WERI-Rb-1 (cell line): ENCODE results near the gene SPACA9.

Experiments used
- DNase-seq: peaks from one replicate; pipeline ENCODE4 v3.0.0-alpha.2; 2020
- H3K27ac ChIP-seq: fragments of 250-450 bp; sonication (Bioruptor Pico); 2 replicates; pipeline ENCODE4 v1.5.1; 2020; ENCODE audit warnings: mild to moderate bottlenecking, moderate library complexity
- H3K27me3 ChIP-seq: fragments of 250-450 bp; sonication (Bioruptor Pico); 2 replicates; pipeline ENCODE4 v1.5.1; 2021; ENCODE audit warnings: mild to moderate bottlenecking, low read depth, moderate library complexity; ENCODE audit not compliant: insufficient read depth, severe bottlenecking
- H3K36me3 ChIP-seq: fragments of 250-450 bp; sonication (Bioruptor Pico); 2 replicates; pipeline ENCODE4 v1.5.1; 2020; ENCODE audit warnings: mild to moderate bottlenecking, moderate library complexity
- H3K4me3 ChIP-seq: 2 replicates; pipeline ENCODE4 v1.5.1; 2011; ENCODE audit warnings: low read depth, mild to moderate bottlenecking, control low read depth, low read length
- H3K9me3 ChIP-seq: fragments of 250-450 bp; sonication (Bioruptor Pico); 2 replicates; pipeline ENCODE4 v1.5.1; 2021; ENCODE audit warnings: mild to moderate bottlenecking, moderate library complexity; ENCODE audit not compliant: severe bottlenecking
- TF ChIP-seq, protein P1 (sequence below): IDR thresholded peaks from 2 replicates; pipeline ENCODE4 v1.5.1; 2011; ENCODE audit warnings: low read depth, mild to moderate bottlenecking, control low read depth, inconsistent platforms, low read length

Gene SPACA9

DNA sequence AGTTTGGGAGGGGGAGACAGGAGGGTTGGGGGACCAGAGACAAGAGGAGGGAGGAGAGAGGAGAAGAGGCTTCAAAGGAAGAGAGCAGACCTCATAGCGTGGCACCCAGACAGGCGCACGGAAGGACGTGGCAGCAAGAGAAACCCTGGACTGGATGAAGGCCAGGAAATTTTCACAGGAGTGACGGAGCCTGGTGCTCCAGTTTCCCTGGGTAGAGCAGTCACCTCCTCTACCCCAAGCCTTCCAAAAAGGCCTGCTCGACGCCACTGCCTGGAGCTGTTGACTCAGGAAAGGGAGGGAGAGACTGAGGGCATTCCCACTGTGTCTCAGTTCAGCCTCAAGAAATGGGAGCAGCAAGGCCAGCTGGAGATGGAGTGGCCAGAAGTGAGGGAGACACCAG lies 19.9 kb upstream of the SPACA9 start:
- DNase-seq = no peak

DNA sequence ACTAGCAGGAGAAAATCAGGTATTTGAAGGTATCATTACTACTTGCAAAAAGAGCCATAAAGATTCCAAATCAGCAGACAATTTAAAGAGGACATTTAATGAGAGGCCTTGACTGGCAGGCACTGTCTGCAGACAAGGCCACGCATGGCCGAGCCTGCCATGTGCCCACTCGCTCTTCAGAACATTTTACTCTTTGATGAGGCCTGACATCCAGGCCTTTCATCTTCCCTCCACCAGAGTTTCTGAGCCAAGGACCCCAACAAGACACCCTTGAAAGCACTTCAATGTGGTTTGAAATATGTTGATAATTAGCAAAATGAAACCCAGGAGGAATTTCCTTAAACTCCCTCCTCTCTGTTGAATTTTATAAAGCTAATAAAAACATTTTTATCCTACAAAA lies 17.0 kb upstream of the SPACA9 start:
- no peak for DNase-seq
- no peak overlapping the region for H3K27ac ChIP-seq
- no peaks in the 10 kb centered on the region for H3K9me3 ChIP-seq
- no peaks in the 10 kb centered on the region for H3K36me3 ChIP-seq
- H3K27me3 ChIP-seq = no peaks in the 10 kb centered on the region
- TF ChIP-seq, protein P1, sequence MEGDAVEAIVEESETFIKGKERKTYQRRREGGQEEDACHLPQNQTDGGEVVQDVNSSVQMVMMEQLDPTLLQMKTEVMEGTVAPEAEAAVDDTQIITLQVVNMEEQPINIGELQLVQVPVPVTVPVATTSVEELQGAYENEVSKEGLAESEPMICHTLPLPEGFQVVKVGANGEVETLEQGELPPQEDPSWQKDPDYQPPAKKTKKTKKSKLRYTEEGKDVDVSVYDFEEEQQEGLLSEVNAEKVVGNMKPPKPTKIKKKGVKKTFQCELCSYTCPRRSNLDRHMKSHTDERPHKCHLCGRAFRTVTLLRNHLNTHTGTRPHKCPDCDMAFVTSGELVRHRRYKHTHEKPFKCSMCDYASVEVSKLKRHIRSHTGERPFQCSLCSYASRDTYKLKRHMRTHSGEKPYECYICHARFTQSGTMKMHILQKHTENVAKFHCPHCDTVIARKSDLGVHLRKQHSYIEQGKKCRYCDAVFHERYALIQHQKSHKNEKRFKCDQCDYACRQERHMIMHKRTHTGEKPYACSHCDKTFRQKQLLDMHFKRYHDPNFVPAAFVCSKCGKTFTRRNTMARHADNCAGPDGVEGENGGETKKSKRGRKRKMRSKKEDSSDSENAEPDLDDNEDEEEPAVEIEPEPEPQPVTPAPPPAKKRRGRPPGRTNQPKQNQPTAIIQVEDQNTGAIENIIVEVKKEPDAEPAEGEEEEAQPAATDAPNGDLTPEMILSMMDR = no peak
- H3K4me3 ChIP-seq = no peak overlapping the region

More for the DNA sequence above, 19.9 kb upstream of the SPACA9 start:
- TF ChIP-seq, protein P1 = no peak
- no peaks in the 10 kb centered on the region for H3K36me3 ChIP-seq
- H3K27me3 ChIP-seq = no peaks in the 10 kb centered on the region
- H3K27ac ChIP-seq = no peak overlapping the region
- no peaks in the 10 kb centered on the region for H3K9me3 ChIP-seq
- no peak overlapping the region for H3K4me3 ChIP-seq

DNA sequence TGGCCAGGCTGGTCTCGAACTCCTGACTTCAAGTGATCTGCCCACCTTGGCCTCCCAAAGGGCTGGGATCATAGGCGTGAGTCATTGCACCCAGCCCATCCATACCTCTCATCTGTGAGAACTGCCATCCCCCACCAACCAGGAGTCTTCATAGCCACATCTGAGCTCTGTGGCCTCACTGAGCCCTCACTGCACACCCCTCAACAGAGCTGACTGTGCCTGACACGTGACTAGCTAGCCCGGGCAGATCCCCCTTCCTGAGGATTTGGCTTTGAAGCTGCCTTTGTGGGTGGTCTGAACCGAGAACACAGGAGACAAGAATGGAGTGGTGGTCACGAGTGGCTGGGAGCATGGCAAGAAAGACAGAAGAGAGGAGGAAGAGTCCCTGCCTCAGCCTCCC lies 16.2 kb upstream of the SPACA9 start:
- Histone ChIP-seq H3K36me3 (no peaks in the 10 kb centered on the region), H3K27me3 (no peaks in the 10 kb centered on the region), H3K9me3 (no peaks in the 10 kb centered on the region), H3K27ac (no peak overlapping the region), H3K4me3 (no peak overlapping the region)
- TF ChIP-seq, protein P1 = no peak
- DNase-seq = no peak

DNA sequence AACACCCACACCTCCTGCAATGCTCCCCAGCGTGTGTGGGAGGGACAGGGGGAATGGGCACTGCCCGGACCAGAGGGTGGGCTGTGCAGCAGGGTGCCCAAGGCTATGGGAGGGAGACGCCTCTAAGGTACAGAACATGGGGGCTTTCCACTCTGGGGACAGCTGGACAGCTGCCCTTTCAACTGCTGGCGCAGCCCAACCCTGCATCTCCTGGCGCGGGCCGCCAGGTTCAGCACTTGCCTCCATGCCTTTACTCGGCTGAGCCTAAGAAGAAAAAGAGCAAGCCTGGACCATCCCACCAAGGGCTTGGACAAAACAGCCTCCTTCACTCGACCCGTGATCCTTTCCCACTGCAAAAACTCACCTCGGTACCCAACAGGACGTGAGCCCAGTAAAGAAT lies 15.6 kb upstream of the SPACA9 start:
- Histone ChIP-seq H3K36me3 (no peaks in the 10 kb centered on the region), H3K9me3 (no peaks in the 10 kb centered on the region), H3K4me3 (no peak overlapping the region), H3K27ac (no peak overlapping the region), H3K27me3 (no peaks in the 10 kb centered on the region)
- no peak for DNase-seq
- TF ChIP-seq, protein P1 = no peak

DNA sequence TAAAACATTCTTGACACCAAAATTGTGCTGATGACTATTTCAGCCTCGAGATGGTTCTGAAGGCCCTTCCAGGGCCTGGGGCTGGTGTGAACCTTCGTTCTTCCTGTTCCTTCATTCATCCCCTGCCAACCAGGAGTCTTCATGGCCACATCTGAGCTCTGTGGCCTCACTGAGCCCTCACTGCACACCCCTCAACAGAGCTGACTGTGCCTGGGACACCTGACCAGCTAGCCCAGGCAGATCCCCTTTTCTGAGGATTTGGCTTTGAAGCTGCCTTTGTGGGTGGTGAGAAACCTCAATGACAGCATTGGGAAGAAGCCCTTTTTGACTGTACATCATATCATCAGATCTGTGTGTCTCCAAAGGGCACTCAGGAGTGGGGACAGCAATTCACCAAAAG lies 14.4 kb upstream of the SPACA9 start:
- no peaks in the 10 kb centered on the region for H3K36me3 ChIP-seq
- no peaks in the 10 kb centered on the region for H3K27me3 ChIP-seq
- DNase-seq = no peak
- H3K4me3 ChIP-seq = no peak overlapping the region
- no peak overlapping the region for H3K27ac ChIP-seq
- TF ChIP-seq, protein P1 = no peak
- H3K9me3 ChIP-seq = no peaks in the 10 kb centered on the region

DNA sequence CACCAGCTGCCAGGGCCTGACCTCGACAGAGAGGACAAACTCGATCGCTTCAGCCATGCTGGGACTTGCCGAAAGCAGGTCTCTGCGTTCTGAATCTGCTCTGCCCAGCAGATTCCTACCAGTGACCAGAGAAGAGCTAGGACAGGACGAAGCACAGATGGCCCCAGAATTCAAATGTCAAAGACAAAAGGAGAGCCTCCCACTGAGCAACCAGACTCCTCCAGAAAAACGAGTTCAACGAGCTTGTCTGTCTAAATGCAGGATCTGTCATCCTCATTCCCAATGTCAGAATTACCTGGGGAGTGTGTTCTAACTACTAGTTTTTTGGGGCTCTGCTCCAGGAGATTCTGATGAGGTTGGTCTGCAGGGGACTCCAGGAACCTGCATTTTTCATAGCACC lies 14.0 kb upstream of the SPACA9 start:
- DNase-seq = no peak
- Histone ChIP-seq H3K9me3 (no peaks in the 10 kb centered on the region), H3K27me3 (no peaks in the 10 kb centered on the region), H3K27ac (no peak overlapping the region), H3K36me3 (no peaks in the 10 kb centered on the region), H3K4me3 (no peak overlapping the region)
- TF ChIP-seq, protein P1 = no peak
